Renal cortical epithelial cell (primary cell): Measurements from ENCODE around the gene SPATA31C1. TPM values are rescaled to one million over a fixed set of nuclear protein-coding genes. Genes with fewer than 3 reads are reported as not detected.
"Not testable (repeated sequence)": the region's sequence is repeated elsewhere in the genome, so short reads cannot be mapped to it uniquely, and the experiment has no call there.

Experiments used
- DNase-seq: peaks from one replicate; pipeline ENCODE4 v3.0.0-alpha.2; 2011; ENCODE audit warnings: low read depth
- total RNA-seq: library from RNA; depleted of rRNA; stranded (reverse); fragments of >200 nt; gene quantifications from 2 replicates; pipeline ENCODE4 v1.2.3, GENCODE V29; 2014

Gene SPATA31C1
- total RNA-seq, 1 donor from 2014 or later = not detected

DNA sequence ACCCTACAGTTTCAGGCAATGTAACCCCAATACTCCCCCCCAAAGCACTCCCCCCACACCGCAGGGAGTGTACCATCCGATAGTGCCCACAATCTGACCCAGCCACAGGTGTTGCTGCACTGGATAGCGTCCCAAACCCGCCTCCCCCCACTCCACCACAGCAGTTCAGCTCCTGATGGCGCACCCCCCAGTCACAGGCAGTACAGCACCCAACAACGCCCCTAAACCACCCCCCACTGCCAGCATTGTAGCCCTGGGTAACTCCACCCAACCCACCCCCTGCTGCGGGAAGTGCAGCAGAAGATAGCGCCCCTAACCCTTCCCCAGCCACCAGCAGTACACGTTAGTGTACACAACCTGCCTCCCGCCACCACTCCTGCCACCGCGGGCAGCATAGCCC is 20.6 kb downstream of the SPATA31C1 start:
- not testable (repeated sequence) for DNase-seq

GRCh38 chr9:87939096-87939495 is 21.3 kb downstream of the SPATA31C1 start:
- not testable (repeated sequence) for DNase-seq

- no peak for DNase-seq
Measured at GRCh38 chr9:87944096-87944495, 26.3 kb downstream of the SPATA31C1 start.

GRCh38 chr9:87944682-87945081 is 26.9 kb downstream of the SPATA31C1 start:
- DNase-seq = no peak

DNA sequence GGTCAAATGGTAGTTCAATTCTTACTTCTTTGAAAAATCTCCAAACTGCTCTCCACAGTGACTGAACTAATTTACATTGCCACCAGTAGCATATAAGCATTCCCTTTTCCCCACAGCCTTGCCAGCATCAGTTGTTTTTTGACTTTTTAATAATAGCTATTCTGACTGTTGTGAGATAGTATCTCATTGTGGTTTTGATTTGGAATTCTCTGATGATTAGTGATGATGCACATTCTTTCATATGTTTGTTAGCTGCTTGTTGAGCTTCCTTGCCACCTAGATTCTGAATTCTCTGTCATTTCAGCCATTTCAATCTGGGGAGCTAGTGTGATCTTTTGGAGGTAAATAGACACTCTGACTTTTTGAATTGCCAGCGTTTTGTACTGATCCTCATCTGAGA is 32.5 kb downstream of the SPATA31C1 start:
- no peak for DNase-seq

DNA sequence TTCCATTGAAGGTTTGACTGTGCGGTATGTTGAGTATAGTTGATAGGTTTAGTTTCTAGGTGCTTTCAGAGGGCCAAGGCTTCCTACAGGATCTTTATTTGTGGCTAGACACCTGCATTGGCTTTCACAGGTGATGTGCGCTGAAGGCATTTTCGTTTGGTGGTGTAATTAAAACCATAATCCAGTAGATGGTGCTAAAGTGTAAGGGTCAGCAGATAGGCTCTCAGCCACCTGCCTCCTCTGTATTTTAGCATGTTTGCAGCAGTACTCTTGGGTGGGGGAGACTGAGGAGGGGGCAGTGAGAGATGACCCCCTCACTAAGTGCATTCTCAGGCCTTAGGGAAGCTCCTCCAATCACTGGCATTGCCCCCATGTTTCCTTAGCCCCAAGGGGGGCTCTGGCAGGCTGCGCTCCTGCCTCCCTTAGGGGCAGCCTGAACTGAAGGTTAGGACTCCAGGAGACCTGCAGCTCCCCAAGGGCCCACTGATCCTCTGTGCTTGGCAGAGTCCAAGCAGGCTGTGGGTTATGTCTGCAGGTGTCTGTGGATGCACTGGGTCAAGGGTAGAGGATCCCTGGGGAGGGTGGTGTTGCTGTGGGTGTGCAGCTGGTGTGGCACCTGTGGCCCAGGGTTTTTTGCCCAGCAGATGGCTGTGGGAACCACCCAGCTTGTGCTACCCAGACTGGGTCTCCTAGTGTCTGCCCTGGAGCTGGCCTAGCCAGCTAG is 33.2 kb downstream of the SPATA31C1 start:
- peak; percentile 34 for DNase-seq

DNA sequence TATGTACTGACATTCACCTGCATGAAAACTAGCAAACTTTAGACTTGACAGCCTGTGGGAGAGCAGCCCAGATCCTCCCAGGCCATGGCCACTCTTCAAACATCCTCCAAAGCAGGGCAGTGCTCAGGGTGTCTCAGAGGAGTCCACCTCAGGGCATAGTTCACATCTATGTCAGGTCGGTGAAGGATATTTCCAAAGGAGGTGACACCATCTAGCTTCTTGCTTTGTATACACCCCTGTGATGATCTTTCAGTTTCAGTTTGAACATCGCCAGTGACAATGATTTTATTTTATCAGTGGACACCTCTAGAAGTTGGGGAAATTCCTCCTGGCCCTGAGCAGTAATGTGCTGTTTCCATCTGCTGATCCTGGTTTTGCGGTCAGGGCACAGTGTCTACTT is 36.5 kb downstream of the SPATA31C1 start:
- DNase-seq = no peak

- no peak for DNase-seq
Measured at GRCh38 chr9:87957839-87958238, 40.1 kb downstream of the SPATA31C1 start.

DNA sequence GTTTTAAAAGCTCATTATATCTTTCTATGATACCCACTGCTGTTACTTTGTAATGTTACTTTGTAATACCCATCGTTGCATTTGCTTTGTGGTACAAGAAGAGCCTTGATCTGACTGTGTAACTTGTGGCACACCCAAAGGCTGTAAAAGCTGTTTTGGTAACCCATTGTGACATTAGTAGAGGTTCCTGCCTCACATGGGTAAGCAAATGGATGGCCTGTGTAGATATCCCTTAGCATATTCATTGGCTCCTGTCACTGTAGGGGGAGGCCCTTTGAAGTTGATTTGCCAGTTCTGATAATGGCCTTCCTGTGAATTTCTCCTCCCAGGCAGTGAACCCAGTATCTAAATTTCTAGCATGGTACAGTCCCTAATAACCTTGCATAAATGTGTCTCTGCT is 40.8 kb downstream of the SPATA31C1 start:
- DNase-seq = peak; percentile 22

GRCh38 chr9:87959916-87960581 is 42.3 kb downstream of the SPATA31C1 start:
- peak; percentile 15 for DNase-seq

GRCh38 chr9:87963770-87964169 is 46.0 kb downstream of the SPATA31C1 start:
- no peak for DNase-seq

- DNase-seq = no peak
Measured at GRCh38 chr9:87964826-87965225, 47.1 kb downstream of the SPATA31C1 start.

DNA sequence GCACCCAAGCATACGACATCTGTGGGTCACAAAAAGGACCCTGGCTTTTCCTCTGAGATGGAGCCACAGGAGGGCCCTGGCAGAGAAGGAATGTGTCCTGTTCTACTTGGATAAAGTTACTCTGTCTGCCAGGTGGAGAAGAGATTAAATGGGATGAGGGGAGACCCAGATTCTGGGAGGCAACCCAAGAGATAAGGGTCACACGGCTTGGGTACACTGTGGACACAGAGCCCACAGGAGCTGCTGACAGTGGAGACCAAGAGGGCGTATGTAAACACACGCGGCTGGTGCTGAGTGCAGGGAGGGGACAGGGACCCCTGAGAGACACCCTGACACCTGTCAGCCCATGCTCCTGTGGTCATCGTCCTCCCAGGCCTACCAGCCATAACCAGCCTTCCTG is 50.4 kb downstream of the SPATA31C1 start:
- no peak for DNase-seq

DNA sequence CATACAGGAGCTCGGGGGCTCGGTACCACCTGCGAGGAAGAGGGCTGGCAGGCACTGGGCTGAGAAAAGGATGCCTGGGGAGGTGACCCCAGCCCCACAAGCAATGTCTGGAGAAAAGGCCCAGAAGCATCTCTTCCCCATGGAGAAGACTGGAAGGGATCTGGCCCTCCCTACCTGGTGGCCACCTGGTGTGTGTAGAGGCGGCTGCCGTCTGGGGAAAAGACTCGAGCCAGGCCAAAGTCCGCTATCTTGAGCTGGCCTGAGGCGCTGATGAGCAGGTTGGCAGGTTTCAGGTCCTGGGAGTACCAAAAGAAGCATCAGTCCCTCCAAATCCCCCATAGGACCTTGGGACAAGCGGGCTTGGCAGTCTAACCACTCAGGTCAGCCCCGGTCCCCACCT is 52.8 kb downstream of the SPATA31C1 start:
- no peak for DNase-seq

DNA sequence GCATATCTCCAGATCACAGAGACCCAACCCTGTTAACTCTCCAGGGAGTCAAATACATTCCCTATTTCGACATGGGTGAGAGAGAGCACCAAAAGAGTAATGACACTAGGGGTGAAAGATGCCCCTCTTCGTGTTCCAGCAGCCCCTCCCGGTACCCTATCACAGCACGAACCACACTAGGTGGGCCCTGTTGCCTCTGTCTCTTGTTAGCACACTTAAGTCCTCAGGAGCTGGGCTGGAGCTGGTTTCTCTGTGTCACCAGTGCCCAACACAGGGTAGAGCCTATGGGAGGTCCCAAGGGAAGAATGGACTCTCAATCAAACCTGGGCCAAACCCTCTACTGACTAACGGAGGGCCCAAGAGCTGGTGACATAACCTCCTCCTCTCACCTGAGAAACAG is 55.4 kb downstream of the SPATA31C1 start:
- DNase-seq = no peak

Other genes starting within 250 kb of the SPATA31C1 start
- 79.2 and 157 TPM in 2 replicates for gene CTSL, start 191.8 kb upstream of the SPATA31C1 start, total RNA-seq
- gene SPATA31E1, start 35.1 kb upstream of the SPATA31C1 start, total RNA-seq = not detected in 2 replicates
- gene CDK20, start 56.6 kb downstream of the SPATA31C1 start, total RNA-seq = 5.2 and 16.8 TPM in 2 replicates
- gene SPATA31C2, start 220.5 kb downstream of the SPATA31C1 start, total RNA-seq = 0.05 TPM in 1 of 2 replicates, not detected in the other